ENCODE data around the gene NOG. TPM values are rescaled to one million over a fixed set of nuclear protein-coding genes. Genes with fewer than 3 reads are reported as not detected.

NOG gene
- total RNA-seq, 4 donors from 2014 or later: not detected

DNA sequence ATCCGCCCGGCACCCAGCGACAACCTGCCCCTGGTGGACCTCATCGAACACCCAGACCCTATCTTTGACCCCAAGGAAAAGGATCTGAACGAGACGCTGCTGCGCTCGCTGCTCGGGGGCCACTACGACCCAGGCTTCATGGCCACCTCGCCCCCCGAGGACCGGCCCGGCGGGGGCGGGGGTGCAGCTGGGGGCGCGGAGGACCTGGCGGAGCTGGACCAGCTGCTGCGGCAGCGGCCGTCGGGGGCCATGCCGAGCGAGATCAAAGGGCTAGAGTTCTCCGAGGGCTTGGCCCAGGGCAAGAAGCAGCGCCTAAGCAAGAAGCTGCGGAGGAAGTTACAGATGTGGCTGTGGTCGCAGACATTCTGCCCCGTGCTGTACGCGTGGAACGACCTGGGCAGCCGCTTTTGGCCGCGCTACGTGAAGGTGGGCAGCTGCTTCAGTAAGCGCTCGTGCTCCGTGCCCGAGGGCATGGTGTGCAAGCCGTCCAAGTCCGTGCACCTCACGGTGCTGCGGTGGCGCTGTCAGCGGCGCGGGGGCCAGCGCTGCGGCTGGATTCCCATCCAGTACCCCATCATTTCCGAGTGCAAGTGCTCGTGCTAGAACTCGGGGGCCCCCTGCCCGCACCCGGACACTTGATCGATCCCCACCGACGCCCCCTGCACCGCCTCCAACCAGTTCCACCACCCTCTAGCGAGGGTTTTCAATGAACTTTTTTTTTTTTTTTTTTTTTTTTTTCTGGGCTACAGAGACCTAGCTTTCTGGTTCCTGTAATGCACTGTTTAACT lies 1.0 kb downstream of the NOG start:
- intact Hi-C loops (cut with DNase I; ENCODE audit: low total_unique reads): loop anchor here (10.0 kb wide), 1 partner anchor 180 kb away; no protein-coding TSS in a partner anchor
- Histone ChIP-seq H3K27me3 (peaks cover 100% of the 10 kb centered on the region), H3K36me3 (no peaks in the 10 kb centered on the region), H3K4me3 (peak overlapping the region in 3 of 4 donors; percentile 29 to 63 (median 39)), H3K4me1 (peaks cover 14 to 50% (median 41%) of the 10 kb centered on the region in 4 donors), H3K27ac (no peak overlapping the region), H3K9me3 (no peaks in the 10 kb centered on the region)
- no peak for DNase-seq
- TF ChIP-seq POLR2A (IDR thresholded peaks at IDR 0.05) (no peak), POLR2AphosphoS5 (IDR thresholded peaks at IDR 0.05) (no peak), EP300 (IDR thresholded peaks at IDR 0.05; ENCODE audit: low read depth) (no peak)
- TF ChIP-seq, protein P1, sequence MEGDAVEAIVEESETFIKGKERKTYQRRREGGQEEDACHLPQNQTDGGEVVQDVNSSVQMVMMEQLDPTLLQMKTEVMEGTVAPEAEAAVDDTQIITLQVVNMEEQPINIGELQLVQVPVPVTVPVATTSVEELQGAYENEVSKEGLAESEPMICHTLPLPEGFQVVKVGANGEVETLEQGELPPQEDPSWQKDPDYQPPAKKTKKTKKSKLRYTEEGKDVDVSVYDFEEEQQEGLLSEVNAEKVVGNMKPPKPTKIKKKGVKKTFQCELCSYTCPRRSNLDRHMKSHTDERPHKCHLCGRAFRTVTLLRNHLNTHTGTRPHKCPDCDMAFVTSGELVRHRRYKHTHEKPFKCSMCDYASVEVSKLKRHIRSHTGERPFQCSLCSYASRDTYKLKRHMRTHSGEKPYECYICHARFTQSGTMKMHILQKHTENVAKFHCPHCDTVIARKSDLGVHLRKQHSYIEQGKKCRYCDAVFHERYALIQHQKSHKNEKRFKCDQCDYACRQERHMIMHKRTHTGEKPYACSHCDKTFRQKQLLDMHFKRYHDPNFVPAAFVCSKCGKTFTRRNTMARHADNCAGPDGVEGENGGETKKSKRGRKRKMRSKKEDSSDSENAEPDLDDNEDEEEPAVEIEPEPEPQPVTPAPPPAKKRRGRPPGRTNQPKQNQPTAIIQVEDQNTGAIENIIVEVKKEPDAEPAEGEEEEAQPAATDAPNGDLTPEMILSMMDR (IDR thresholded peaks at IDR 0.05): no peak
- in situ Hi-C loops (cut with MboI; ENCODE audit: low pct_ligation_motif_present in 1 of 4, low pct_unique_long_range_greater_than_20kb in 1 of 4, low sequenced_read_pairs in 3 of 4): loop anchor here in 1 of 4 donors (25.0 kb wide), 1 partner anchor 118 kb away; no protein-coding TSS in a partner anchor
- WGBS, 2 donors (ENCODE audit: low coverage in 1 of 2): 0 to 6% methylated on average over 9 to 48 of the region's 61 CpGs

DNA sequence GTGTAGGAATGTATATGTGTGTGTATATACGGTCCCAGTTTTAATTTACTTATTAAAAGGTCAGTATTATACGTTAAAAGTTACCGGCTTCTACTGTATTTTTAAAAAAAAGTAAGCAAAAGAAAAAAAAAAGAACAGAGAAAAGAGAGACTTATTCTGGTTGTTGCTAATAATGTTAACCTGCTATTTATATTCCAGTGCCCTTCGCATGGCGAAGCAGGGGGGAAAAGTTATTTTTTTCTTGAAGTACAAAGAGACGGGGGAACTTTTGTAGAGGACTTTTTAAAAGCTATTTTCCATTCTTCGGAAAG lies 1.6 kb downstream of the NOG start:
- WGBS, 2 donors (ENCODE audit: low coverage in 1 of 2): 9 to 12% methylated on average over 7 of the region's 7 CpGs
- no peaks in the 10 kb centered on the region for H3K36me3 ChIP-seq
- in situ Hi-C loops (cut with MboI; ENCODE audit: low pct_ligation_motif_present in 1 of 4, low pct_unique_long_range_greater_than_20kb in 1 of 4, low sequenced_read_pairs in 3 of 4): loop anchor here in 1 of 4 donors (25.0 kb wide), 1 partner anchor 117 kb away; no protein-coding TSS in a partner anchor
- H3K4me1 ChIP-seq: peaks cover 14 to 50% (median 41%) of the 10 kb centered on the region in 4 donors
- no peak for DNase-seq
- TF ChIP-seq, protein P1 (IDR thresholded peaks at IDR 0.05): no peak
- TF ChIP-seq EP300 (IDR thresholded peaks at IDR 0.05; ENCODE audit: low read depth) (no peak), POLR2AphosphoS5 (IDR thresholded peaks at IDR 0.05) (no peak), POLR2A (IDR thresholded peaks at IDR 0.05) (no peak)
- no peak overlapping the region for H3K4me3 ChIP-seq
- intact Hi-C loops (cut with DNase I; ENCODE audit: low total_unique reads): loop anchor here (10.0 kb wide), 1 partner anchor 180 kb away; no protein-coding TSS in a partner anchor
- H3K27ac ChIP-seq: no peak overlapping the region
- H3K9me3 ChIP-seq: no peaks in the 10 kb centered on the region
- peaks cover 100% of the 10 kb centered on the region for H3K27me3 ChIP-seq

DNA sequence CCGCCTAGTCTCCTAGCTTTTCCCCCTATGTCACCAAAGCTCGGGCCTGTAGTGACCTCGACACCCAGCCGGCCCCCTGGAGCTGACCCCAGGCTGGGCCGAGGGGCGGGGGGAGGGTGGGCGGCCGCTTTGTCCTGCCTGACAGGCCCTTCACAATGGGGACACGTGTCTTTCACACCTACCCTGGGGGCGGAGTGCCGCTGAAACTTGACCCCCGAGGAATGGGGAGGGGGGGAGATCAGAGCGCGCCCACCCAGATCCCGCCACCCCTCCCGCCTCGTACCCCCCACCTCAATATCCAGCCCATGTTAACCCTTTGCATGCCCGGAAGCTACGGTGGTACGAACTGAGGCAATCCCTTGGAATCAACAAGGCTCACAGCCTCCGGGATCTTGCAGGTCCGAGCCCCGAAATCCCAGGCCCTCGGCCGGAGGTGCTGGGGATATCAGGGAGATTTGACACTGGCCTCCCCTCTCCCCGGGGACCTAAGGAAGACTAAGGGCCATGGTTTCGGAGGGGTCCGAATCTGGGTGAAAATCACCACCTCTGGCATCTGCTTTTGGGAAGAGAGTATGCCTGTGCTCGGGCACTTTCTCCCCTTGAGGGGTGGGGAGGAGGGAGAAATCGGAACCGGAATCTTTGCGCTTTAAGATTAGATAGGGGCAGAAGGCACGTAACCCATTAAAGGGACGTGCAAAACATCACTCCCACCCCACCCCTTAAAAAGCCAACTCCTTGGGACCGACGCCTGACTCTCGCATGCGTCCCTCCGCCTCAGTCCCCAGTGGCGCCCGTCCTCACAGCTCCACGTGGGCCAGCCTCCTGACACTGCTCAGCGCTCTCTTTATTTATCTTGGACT lies 2.6 kb downstream of the NOG start:
- WGBS, 2 donors (ENCODE audit: low coverage in 1 of 2): 0 to 5% methylated on average over 2 to 29 of the region's 43 CpGs
- peaks cover 99% of the 10 kb centered on the region for H3K27me3 ChIP-seq
- TF ChIP-seq POLR2AphosphoS5 (IDR thresholded peaks at IDR 0.05) (no peak), POLR2A (IDR thresholded peaks at IDR 0.05) (no peak), EP300 (IDR thresholded peaks at IDR 0.05; ENCODE audit: low read depth) (no peak)
- TF ChIP-seq, protein P1 (IDR thresholded peaks at IDR 0.05): no peak
- H3K27ac ChIP-seq: no peak overlapping the region
- H3K9me3 ChIP-seq: no peaks in the 10 kb centered on the region
- H3K4me1 ChIP-seq: peaks cover 14 to 50% (median 41%) of the 10 kb centered on the region in 4 donors
- intact Hi-C loops (cut with DNase I; ENCODE audit: low total_unique reads) (loop anchor here (10.0 kb wide), 1 partner anchor 179 kb away; no protein-coding TSS in a partner anchor), in situ Hi-C loops (cut with MboI; ENCODE audit: low pct_ligation_motif_present in 1 of 4, low pct_unique_long_range_greater_than_20kb in 1 of 4, low sequenced_read_pairs in 3 of 4) (loop anchor here in 1 of 4 donors (25.0 kb wide), 1 partner anchor 116 kb away; no protein-coding TSS in a partner anchor)
- peak overlapping the region in 1 of 4 donors; percentile 1 for H3K4me3 ChIP-seq
- H3K36me3 ChIP-seq: no peaks in the 10 kb centered on the region
- DNase-seq: no peak

Data from transverse colon (tissue), 4 donors.